ENCODE results near the gene SH2D2A.
"Not testable (repeated sequence)": the region's sequence is repeated elsewhere in the genome, so short reads cannot be mapped to it uniquely, and the experiment has no call there.

SH2D2A gene

DNA sequence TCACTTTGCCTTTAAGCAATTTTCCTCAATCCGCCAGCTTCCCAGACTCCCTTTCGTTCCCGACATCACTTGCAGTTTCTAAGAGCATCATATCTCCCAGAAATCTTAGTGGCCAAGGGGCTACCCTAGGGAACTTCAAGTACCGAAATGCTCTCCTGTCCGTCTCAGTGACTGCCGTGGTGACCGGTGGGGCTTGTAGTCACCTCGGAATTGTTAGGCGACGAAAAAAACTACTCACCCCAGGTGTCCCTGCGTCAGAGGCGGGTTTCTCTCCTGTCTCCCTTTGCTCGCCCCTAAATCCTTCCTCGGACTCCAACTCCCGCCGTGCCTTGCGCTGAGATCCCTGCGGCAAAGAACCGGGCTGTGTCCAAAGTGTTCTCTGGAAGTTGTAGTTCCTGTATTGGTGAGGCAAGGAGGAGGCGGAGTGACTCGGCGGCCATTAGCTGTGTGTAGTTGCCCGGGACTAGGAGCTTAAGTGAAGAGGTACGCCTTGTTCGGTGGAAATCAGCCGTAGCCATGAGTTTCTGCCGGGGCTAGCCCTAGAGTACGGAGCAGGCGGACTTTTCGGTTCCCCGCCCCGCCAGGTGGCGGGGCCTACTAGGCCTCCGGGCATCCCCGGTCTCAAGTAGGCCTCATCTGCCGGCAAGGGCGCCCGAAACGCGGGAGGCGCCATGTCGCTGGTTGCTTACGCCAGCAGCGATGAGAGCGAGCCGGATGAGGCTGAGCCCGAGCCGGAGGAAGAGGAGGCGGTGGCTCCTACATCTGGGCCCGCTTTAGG lies 49.4 kb downstream of the SH2D2A start, which contains the start of gene PRCC:
Gene PRCC, plus strand, starts transcription at position 435 of the 778 bp plus-strand sequence. Its CDS starts 237 bp downstream, at position 672.
- peak; percentile 95 to 96 for DNase-seq

DNA sequence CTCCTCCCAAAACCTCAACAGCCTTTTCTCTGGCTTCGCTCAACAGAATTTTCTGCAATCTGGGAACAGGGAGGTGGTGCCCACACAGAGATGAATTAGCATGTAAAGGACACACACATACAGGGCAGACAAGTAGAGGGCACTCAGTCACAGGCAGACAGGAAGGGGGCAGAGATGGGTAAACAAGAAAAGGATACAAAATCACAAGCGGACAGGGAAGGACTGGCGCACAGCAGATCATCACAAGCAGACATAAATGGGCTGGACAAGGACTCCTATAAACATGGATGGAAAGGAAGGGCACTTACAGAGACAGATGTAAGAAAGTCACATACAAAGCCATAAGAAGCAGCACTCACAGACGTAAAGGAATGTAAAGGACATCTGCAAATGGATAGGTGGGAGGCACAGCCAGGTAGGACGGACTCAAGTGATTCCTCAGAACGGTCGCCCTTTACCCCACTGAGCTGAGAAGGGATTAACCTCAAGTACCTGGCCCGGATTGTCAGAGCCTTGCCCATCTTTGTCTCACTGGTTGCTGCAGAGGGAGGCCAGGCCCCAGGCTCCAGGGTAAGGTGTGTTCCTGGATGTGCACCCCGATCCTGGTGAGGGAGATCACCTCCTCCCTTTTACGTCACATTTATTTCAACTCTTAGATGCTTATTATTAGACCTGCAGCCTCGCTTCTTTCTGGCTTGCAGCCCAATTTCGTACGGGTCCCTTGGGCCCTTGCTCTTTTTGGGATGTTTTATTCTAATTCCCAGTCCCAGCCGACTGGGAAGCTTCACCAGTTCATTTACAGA lies 50.1 kb downstream of the SH2D2A start:
- no peak for DNase-seq

DNA sequence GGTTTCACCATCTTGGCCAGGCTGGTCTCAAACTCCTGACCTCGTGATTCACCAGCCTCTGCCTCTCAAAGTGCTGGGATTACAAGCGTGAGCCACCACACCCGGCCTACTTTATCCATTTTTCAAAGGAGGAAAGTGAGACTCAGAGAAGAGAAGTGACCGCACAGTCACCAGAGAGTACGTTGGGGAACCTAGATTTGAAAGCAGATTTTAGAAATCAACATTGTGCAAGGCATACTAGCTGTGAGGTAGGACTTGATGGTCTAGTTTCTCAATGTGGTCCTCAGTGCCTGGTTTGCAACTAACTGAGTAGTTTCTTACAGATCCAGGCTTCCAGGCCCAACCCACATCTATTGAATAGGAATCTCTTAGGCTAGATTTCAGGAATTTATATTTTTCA lies 51.0 kb downstream of the SH2D2A start:
- DNase-seq = no peak

DNA sequence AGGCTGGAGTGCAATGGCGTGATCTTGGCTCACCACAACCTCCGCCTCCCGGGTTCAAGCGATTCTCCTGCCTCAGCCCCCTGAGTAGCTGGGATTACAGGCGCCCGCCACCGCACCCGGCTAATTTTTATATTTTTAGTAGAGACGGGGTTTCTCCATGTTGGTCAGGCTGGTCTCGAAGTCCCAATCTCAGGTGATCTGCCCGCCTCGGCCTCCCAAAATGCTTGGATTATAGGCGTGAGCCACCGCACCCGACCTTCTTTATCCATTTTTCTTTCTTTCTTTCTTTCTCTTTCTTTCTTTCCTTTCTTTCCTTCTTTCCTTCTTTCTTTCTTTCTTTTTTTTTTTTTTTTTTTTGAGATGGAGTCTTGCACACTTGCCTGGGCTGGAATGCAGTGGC lies 51.5 kb downstream of the SH2D2A start:
- DNase-seq = not testable (repeated sequence)

DNA sequence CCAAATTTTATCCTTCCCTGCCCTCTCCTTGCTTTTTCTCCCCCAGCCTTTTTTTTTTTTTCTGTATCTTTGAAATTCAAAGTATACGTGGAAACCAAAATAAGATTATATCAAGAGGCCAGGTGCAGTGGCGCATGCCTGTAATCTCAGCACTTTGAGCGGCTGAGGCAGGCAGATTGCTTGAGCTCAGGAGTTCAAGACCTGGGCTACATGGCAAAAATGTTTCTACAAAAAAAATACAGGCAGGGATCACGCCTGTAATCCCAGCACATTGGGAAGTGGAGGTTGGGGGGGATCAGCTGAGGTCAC lies 55.9 kb downstream of the SH2D2A start:
- no peak for DNase-seq

DNA sequence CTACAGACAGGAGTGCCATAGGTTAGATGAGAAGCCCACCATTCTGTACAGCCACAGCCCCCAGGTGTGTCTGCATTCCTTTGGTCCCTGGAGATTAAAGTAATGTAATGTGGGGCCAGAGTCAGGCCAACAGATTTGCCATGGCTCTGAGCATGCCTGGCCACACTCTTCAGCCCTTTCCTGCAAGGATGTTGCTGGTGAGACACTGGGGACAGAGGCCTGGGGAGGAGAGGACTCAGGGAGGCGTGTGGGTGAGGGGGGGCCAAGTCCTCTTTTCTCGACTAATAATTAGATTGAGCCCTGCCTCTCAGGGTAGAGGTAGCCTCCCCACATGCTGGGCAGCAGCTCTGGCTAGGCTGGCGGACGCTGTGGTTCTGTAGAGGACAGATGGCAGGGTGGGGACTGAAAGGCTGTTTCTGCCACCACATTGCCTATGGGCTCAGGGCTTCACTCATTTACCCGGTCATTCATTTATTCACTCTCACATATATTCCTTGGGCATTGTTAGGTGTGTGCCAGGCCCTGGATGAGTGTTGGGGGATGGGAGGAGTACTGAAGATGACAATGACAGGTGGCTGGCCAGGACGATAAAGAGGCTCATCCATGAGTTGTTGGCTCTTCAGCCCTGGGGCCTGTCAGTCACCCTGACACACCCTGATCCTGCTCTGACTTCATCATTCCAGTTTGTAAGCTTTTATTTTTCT lies 56.4 kb downstream of the SH2D2A start:
- no peak for DNase-seq

DNA sequence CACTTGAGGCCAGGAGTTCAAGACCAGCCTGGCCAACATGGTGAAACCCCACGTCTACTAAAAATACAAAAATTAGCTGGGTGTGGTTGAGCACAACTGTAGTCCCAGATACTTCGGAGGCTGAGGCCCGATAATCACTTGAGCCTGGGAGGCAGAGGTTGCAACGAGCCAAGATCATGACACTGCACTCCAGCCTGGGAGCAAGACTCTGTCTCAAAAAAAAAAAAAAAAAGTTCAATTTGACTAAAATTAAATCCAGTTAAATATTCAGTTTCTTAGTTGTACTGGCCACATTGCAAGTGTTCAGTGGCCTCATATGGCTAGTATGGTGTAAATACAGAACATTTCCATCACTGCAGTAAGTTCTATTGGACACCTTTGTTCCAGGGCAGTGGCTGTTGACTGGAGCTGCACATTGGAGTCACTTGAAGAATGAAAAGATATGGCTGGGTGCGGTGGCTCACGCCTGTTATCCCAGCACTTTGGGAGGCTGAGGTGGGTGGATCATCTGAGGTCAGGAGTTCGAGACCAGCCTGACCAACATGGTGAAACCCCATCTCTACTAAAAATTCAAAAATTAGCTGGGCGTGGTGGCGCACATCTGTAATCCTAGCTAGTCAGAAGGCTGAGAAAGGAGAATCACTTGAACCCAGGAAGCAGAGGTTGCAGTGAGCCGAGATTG lies 58.9 kb downstream of the SH2D2A start:
- not testable (repeated sequence) for DNase-seq

DNA sequence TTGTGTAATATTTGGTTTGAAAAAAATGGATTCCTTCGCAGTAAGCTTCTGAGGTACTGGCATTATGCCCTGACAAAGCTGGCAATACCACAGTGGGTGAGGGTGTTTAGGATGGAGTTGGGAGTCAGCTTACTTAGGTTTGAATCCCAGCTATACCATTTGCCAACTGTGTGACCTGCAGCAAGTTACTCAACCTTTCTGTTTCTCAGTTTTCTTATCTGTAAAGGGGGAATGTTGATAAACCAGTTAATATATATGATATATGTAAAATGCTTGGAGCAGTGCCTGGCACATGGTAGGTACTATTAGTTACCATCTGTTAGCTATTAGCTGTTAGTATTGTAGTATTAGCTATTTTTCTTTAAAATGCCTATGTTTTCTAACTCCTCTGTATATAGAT lies 60.3 kb downstream of the SH2D2A start:
- DNase-seq = no peak

Data from activated CD4-positive, alpha-beta T cell treated with anti-CD3 and anti-CD28 coated beads for 4 hours (primary cell).